GM18873 (cell line): ENCODE data around the gene PEX12.
"Not testable (repeated sequence)": the region's sequence is repeated elsewhere in the genome, so short reads cannot be mapped to it uniquely, and the experiment has no call there.

Source experiments
- ATAC-seq: cut with Tn5 transposase; IDR thresholded peaks from one replicate; pipeline ENCODE4 v1.9.1; 2021; ENCODE audit warnings: mild to moderate bottlenecking, moderate library complexity, moderate number of reproducible peaks; ENCODE audit not compliant: unreplicated experiment, low FRiP score

Gene PEX12

GRCh38 chr17:35540589-35541404 is 37.6 kb downstream of the PEX12 start:
- no peak for ATAC-seq

- no peak for ATAC-seq
Measured at GRCh38 chr17:35539659-35540026, 38.7 kb downstream of the PEX12 start.

- ATAC-seq = no peak
Measured at GRCh38 chr17:35537601-35538141, 40.7 kb downstream of the PEX12 start, which contains the start of gene SLFN12L. TSS of gene SLFN12L (minus strand) at chr17:35537678. CDS start at chr17:35522364, 15,314 bp downstream.

DNA sequence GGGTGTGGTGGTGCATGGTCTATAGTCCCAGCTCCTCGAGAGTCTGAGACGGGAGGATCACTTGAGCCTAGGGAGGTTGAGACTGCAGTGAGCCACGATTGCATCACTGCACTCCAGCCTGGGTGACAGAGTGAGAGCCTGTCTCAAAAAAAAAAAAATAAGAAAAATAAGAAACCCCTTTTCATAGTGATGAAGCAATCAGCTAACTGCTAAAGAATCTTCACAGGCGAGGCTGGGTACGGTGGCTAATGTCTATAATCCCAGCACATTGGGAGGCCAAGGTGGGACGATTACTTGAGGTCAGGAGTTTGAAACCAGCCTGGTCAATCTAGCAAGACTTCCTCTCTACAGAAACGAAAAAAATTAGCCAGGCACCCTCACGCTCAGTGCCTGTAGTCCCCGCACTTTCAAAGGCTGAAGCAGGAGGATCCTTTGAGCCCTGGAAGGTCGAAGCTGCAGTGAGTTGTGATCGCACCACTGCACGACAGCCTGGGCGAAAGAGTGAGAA is 41.7 kb downstream of the PEX12 start:
- no peak for ATAC-seq

DNA sequence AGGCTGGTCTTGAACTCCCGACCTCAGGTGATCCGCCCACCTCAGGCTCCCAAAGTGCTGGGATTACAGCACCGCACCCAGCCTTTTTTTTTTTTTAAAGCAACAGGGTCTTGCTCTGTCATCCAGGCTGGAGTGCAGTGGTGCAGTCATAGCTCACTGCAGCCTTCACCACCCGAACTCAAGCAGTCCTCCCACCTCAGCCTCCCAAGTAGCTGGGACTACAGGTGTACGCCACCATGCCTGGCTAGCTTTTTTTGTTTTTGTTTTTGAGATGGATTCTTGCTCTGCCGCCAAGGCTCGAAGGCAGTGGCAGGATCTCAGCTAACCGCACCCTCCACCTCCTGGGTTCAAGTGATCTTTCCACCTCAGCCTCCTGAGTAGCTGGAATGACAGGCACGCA is 43.0 kb downstream of the PEX12 start:
- ATAC-seq = not testable (repeated sequence)

DNA sequence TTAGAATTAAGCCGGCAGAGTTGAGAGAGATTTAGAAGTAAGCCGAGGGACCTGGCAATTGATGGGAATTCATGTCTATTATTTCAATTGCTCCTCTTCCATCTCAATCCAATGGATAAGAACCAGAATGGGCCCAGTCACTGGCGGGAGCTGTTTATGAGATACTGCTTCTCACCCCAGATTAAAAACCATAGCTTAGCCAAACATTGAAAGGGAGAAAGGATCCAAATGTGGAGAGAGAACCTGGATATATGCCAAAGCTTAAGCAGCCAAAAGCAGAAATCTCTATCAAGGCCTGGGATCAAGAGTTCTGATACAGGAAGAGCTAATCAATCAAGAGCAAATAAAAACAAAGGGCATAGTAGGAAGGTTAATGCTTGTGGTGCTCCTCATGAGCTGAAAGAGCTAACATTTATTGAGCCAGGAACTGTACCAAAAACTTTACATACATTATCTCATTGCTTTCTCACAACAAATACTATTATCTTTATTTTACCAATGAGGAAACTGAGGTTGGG is 43.7 kb downstream of the PEX12 start:
- ATAC-seq = no peak

DNA sequence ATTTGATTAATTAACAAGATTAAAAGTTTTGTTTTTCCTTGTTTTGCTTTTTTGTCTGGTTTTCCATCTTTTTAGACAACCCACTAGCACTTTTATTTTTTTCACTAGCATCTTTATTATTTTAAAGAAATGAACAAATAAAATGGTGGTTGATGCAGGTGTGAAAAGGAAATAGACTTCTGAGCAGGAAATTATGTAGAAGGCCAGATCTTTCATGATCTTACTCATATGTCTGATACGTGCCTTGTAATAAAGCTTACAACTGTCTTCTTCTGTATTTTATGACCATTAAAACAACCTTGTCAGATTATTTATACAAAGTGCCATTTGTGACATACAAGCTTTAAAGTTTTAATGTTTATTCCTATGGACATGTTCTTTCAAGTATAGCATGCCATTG is 47.2 kb downstream of the PEX12 start:
- ATAC-seq = no peak

DNA sequence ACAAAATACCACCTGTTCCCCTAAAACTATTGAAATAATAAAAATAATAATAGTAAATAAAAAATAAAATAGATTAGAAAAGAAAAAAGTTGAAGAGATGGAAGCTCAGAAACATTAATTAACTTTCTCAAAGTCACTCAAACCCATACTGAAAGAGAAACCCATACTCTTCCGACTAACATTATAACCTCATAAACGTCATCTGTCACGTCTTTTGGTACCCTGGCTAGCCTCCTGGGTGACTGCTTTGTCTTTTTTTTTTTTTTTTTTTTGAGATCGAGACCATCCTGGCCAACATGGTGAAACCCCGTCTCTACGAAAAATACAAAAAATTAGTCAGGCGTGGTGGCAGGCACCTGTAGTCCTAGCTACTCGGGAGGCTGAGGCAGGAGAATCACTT is 48.5 kb downstream of the PEX12 start:
- ATAC-seq = no peak

- not testable (repeated sequence) for ATAC-seq
Measured at GRCh38 chr17:35529326-35529725, 49.0 kb downstream of the PEX12 start.
